HUES48 (cell line): ENCODE measurements around the gene ZNF483.
A peak's percentile ranks its signal among the peaks of the same experiment; 100 is the strongest.

Experiments used
- H3K27ac ChIP-seq: one replicate; pipeline ENCODE4 v1.7.0; 2013; ENCODE audit warnings: low read depth, low read length, inconsistent platforms
- H3K27me3 ChIP-seq: 2 replicates; pipeline ENCODE4 v1.6.1; 2013; ENCODE audit warnings: mild to moderate bottlenecking, low read length; ENCODE audit not compliant: control insufficient read depth, insufficient read depth
- H3K36me3 ChIP-seq: 2 replicates; pipeline ENCODE4 v1.6.1; 2013; ENCODE audit warnings: low read length; ENCODE audit not compliant: control insufficient read depth, insufficient read depth
- H3K4me1 ChIP-seq: 2 replicates; pipeline ENCODE4 v1.6.1; 2013; ENCODE audit warnings: mild to moderate bottlenecking, low read length; ENCODE audit not compliant: control insufficient read depth, insufficient read depth
- H3K4me3 ChIP-seq: 2 replicates; pipeline ENCODE4 v1.5.1; 2013; ENCODE audit warnings: mild to moderate bottlenecking, low read depth, low read length
- H3K9ac ChIP-seq: 2 replicates; pipeline ENCODE4 v1.6.1; 2013; ENCODE audit warnings: mild to moderate bottlenecking, low read depth, low read length, moderate library complexity
- H3K9me3 ChIP-seq: 2 replicates; pipeline ENCODE4 v1.6.1; 2013; ENCODE audit warnings: low read length; ENCODE audit not compliant: control insufficient read depth, insufficient read depth

Gene ZNF483

DNA sequence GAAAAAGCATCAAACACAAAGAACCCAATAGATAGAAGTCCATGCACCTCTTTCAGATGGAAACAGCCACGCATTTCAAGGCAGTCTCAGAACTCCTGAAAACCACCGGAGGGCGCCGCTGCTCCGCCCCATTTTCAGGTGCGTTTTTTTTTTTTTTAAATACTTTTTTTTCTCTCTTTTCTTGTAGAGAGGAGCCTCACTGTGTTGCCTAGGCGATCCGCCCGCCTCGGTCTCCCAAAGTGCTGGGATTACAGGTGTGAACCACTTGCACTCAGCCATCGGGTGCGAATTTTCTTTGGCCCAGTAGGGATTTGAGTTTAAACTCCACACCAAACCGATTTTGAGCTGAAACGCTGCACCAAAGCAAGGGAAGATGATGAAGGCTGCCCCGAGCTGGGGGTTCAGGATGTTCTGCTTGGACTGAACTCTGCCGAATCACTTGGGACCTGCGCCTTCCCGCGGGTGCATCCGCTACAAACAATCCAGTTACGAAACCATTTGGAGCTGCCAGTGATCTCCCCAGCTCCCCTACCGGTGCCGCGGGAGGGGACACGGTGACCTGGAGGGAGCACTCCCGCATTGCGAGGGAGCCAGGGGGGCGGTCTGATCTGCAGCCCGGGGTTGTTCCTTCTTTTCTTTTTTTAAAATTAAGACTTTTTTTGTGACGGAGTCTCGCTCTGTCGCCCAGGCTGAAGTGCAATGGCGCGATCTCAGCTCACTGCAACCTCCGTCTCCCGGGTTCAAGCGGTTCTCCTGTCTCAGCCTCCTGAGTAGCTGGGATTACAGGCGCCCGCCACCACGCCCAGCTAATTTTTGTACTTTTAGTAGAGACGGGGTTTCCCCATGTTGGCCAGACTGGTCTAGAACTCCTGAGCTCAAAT, 73.1 kb downstream of the ZNF483 start:
- H3K36me3 ChIP-seq = peaks cover 32% of the 10 kb centered on the region
- peak overlapping the region; percentile 90 for H3K4me3 ChIP-seq
- H3K4me1 ChIP-seq = peaks cover 3% of the 10 kb centered on the region; the same call in 1 of the 2 replicates
- H3K9ac ChIP-seq = peak overlapping the region; percentile 26; the same call in 1 of the 2 replicates
- peaks cover 4% of the 10 kb centered on the region; the same call in 1 of the 2 replicates for H3K27me3 ChIP-seq
- peak overlapping the region; percentile 14 for H3K27ac ChIP-seq
- no peaks in the 10 kb centered on the region for H3K9me3 ChIP-seq

DNA sequence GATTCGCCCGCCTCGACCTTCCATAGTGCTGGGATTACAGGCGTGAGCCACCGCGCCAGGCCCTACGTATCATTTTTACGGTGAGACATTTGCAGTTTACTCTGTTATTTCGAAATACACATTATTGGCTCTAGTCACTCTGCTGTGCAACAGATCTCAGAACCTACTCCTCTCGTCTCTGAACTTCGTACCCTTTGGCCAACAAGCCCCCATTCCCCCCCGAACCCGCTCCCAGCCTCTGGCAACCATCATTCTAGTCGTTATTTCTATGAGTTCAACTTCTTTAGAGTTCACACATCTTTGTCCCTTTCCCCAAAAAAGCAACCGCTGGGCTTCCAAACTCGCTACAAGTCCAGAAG, 73.7 kb downstream of the ZNF483 start:
- H3K4me3 ChIP-seq = peak overlapping the region; percentile 90
- H3K4me1 ChIP-seq = peaks cover 3% of the 10 kb centered on the region; the same call in 1 of the 2 replicates
- no peaks in the 10 kb centered on the region for H3K9me3 ChIP-seq
- H3K36me3 ChIP-seq = peaks cover 26% of the 10 kb centered on the region
- H3K9ac ChIP-seq = peak overlapping the region; percentile 12; the same call in 1 of the 2 replicates
- peaks cover 4% of the 10 kb centered on the region; the same call in 1 of the 2 replicates for H3K27me3 ChIP-seq
- peak overlapping the region; percentile 21 for H3K27ac ChIP-seq

DNA sequence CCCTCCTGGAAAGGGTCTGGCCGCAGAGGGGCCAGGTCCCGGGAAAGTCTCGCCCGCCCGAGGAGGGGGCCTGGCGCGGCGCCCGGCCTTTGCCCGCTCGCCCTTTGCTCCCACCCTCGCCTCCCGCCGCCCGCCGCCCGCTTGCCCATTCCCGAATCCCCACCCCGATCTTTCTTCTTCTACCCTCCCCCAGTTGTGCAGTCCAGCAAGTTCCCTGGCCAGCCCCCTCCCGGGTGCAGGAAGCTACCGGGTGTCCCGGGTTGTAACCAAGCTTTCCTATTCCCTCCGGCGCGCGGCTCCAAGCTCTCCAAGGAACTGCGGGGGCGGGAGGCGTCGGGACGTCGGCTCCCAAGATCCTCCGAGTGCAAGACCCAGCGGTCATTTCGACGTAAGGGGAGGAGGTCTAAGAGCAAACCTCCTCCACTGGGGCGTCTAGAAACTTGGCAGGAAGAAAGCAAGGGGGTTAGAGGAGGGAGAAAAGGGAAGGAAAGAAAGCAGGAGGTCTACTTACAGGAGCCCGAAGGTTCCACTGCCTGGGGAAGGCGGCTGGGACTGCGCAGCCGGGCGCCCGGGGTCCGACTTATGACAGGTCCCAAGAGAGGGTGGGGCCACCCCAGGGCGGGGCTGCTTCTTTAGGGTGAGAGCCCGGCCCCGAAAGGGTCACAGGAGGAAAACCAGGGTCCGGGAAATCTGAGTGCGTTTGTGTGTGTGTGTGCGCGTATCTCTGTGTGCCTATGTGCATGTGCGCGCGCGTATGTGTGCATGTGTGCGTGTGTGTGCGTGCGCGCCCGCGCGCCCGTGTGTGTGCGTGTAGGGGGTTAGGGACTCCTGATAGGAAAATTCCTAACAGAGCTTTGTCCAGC, 74.3 kb downstream of the ZNF483 start, which contains the start of gene PTGR1:
Gene PTGR1 (minus strand): TSS at position 556 of the 863 bp plus-strand sequence. CDS start 2,225 bp downstream, outside the sequence.
- peak within 1 kb of the TSS; percentile 12; the same call in 1 of the 2 replicates for H3K9ac ChIP-seq
- no peaks in the 10 kb centered on the region for H3K9me3 ChIP-seq
- H3K4me1 ChIP-seq = peaks cover 3% of the 10 kb centered on the region; the same call in 1 of the 2 replicates
- H3K4me3 ChIP-seq = peak within 1 kb of the TSS; percentile 90
- H3K36me3 ChIP-seq = peaks cover 20% of the 10 kb centered on the region
- peak within 1 kb of the TSS; percentile 21 for H3K27ac ChIP-seq
- H3K27me3 ChIP-seq = peaks cover 4% of the 10 kb centered on the region; the same call in 1 of the 2 replicates

DNA sequence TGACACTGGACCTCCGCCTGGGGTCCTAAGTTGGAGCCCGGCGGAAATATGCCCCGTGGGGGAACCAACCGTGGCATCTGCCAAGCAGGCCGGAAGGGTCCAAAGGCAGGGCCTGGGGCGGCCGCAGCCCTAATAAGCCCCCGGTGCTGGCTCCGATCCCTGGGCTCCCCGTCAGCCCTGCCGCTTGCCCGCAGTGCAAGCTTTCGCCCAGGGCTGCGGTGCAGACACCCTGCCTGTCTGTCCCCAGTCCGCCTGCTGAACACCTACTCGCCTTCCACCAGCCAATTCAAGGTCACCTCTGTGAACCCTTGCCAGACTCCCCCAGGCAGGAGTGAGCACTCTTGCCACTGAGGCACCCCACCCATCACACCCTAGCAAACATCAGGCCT, 75.0 kb downstream of the ZNF483 start:
- H3K4me3 ChIP-seq = peak overlapping the region; percentile 90
- no peaks in the 10 kb centered on the region for H3K9me3 ChIP-seq
- peaks cover 4% of the 10 kb centered on the region; the same call in 1 of the 2 replicates for H3K27me3 ChIP-seq
- H3K4me1 ChIP-seq = peaks cover 3% of the 10 kb centered on the region; the same call in 1 of the 2 replicates
- no peak overlapping the region for H3K27ac ChIP-seq
- no peak overlapping the region; the same call in 1 of the 2 replicates for H3K9ac ChIP-seq
- peaks cover 19% of the 10 kb centered on the region for H3K36me3 ChIP-seq

DNA sequence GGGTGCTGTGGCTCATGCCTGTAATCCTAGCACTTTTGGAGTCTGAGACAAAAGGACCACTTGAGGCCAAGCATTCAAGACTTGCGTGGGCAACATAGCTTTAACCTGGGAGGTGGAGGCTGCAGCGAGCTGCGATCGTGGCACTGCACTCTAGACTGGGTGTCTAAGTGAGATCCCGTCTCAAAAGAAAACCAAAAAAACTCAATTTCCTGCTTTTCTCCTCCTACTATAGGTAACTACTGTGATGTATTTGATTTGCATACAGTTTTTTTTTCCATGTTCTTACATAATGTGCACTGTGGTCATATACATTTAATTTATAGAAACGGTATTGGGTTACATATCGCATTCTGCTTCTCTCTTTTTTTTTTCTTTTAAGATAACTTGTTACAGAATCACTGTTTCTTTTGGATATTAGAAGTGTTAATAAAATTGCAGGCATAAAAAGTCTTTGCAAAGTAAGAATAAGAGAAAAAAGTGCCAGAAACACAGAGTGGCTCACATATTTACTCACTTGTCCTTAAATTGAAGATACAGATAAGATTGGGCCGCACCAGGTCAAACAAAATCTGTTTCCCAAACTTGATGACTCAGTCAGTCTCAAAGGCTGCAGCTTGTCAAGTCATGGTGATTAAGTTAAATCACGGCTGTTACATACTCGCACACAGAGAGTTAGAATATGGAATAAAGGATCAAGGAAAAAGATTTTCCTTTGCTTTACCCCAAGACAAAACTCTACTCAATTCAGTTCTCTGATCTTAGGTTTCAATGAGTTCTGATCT, 76.4 kb downstream of the ZNF483 start:
- Histone ChIP-seq H3K9me3 (no peaks in the 10 kb centered on the region), H3K27me3 (peaks cover 4% of the 10 kb centered on the region; the same call in 1 of the 2 replicates), H3K36me3 (peaks cover 8% of the 10 kb centered on the region), H3K9ac (no peak overlapping the region), H3K4me1 (peaks cover 3% of the 10 kb centered on the region; the same call in 1 of the 2 replicates), H3K27ac (peak overlapping the region; percentile 70), H3K4me3 (no peak overlapping the region)

DNA sequence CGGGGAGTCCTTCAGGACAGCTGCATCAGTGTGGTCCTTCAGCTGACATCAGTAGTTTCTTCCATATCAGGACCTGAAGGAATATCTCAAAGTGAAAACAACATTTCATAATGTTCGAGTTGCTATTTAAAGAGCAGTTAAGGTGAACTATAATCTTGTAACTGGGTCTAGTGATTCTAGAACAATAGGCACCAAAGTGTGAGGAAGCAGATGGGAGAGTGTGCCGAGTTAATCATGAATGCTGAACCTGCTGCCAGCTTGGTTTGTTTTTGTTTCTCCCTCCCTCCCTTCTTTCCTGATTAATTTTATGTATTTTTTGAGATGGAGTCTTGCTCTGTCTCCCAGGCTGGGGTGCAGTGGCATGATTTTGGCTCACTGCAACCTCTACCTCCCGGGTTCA, 78.1 kb downstream of the ZNF483 start:
- Histone ChIP-seq H3K27me3 (peaks cover 4% of the 10 kb centered on the region; the same call in 1 of the 2 replicates), H3K4me1 (no peaks in the 10 kb centered on the region), H3K4me3 (no peak overlapping the region), H3K27ac (peak overlapping the region; percentile 23), H3K9ac (no peak overlapping the region), H3K36me3 (no peaks in the 10 kb centered on the region), H3K9me3 (no peaks in the 10 kb centered on the region)

DNA sequence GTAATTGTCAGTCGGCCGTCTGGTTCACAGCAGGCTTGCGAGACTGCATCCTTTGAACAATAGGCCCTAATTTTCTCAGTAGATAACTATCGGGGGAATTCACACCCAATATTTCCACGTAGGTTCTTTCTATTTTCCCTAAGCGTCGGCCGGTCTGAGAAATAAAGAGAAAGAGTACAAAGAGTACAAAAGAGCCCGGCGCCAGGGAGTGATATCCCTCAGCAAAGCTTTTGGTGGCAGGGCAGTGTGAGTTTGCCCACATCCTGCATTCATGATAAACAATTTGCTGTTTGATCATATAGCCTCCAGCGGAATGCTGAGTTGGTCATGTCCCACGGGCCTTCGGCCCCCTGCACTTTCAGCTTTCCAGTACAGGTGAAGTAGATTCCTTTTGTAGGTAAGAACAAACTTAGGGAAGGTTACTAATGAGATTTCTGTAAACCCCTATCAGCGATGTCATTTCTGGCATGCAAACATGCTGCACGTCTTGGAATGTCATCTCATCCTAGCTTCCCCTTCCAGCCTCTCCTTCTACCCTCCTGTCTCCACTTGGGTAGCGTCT, 79.2 kb downstream of the ZNF483 start:
- H3K27me3 ChIP-seq = no peaks in the 10 kb centered on the region
- H3K9me3 ChIP-seq = no peaks in the 10 kb centered on the region
- no peaks in the 10 kb centered on the region for H3K4me1 ChIP-seq
- no peaks in the 10 kb centered on the region for H3K36me3 ChIP-seq
- H3K9ac ChIP-seq = no peak overlapping the region
- no peak overlapping the region for H3K4me3 ChIP-seq
- H3K27ac ChIP-seq = peak overlapping the region; percentile 57

DNA sequence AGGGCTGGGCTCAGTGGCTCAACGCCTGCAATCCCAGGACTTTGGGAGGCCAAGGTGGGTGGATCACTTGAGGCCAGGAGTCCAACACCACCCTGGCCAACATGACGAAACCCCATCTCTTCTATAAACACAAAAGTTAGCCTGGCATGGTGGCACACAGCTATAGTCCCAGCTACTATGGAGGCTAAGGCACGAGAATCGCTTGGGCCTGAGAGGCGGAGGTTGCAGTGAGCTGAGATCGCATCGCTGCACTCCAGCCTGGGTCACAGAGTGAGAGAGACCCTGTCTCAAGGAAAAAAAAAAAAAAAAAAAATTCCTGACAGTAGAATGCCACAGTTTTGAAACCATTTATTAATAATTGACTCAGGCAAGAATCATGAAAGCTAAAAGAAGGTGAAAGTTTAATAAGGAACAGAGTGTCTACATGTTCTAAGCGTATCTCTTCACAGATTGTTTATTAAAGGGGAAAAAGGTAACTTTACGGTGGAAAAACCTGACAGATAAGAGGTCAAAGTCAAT, 80.1 kb downstream of the ZNF483 start:
- H3K4me1 ChIP-seq = no peaks in the 10 kb centered on the region
- no peak overlapping the region for H3K27ac ChIP-seq
- H3K9me3 ChIP-seq = no peaks in the 10 kb centered on the region

DNA sequence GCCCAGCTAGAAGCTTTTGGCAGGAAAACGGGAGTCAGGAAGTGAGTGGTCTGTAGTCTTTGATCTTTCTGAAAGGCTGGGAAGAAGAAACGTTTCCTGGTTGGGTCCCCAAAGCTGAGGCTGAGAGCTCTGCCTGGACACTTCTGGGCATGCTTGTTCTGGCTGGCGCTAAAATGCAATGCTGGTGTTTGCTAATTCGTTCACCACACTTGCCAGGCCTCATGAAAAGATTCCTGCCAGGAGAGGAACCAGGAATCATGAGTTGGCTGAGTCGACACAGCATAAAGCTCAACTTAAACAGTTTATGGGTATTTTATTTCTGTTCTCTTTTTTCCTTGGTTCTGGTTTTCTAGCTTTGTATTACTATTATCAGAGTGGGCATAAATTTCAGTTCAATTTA, 85.2 kb downstream of the ZNF483 start:
- Histone ChIP-seq H3K4me1 (no peaks in the 10 kb centered on the region), H3K27ac (no peak overlapping the region), H3K27me3 (no peaks in the 10 kb centered on the region), H3K4me3 (no peak overlapping the region), H3K9me3 (no peaks in the 10 kb centered on the region), H3K9ac (no peak overlapping the region), H3K36me3 (no peaks in the 10 kb centered on the region)

More for the DNA sequence above, 80.1 kb downstream of the ZNF483 start:
- H3K4me3 ChIP-seq = no peak overlapping the region
- H3K36me3 ChIP-seq = no peaks in the 10 kb centered on the region
- H3K9ac ChIP-seq = no peak overlapping the region
- H3K27me3 ChIP-seq = no peaks in the 10 kb centered on the region

DNA sequence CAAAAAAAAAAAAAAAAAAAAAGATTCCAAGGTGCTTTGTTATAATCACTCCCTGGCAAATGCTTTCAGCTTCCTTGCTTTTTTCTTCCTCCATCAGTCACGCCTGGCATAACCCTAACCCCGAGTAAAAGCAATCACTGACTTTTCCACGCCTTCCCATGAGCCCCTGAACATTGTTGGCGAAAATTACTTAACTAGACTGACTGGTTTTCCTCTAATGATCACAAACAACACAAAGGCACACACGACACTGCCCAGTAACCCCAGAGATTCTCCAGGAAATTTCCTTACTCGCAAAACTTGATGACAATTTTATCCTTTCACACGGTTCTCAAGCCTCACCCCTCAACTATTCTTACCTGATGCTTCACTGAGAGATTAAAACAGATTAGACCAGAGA, 85.9 kb downstream of the ZNF483 start:
- H3K27me3 ChIP-seq = no peaks in the 10 kb centered on the region

More for the DNA sequence above, 85.9 kb downstream of the ZNF483 start:
- H3K27ac ChIP-seq = no peak overlapping the region
- no peaks in the 10 kb centered on the region for H3K4me1 ChIP-seq
- H3K9ac ChIP-seq = no peak overlapping the region
- H3K36me3 ChIP-seq = no peaks in the 10 kb centered on the region
- H3K9me3 ChIP-seq = no peaks in the 10 kb centered on the region
- no peak overlapping the region for H3K4me3 ChIP-seq
